Mucosa of stomach (tissue), 1 donor: ENCODE results near the gene BIRC7.
A peak's percentile ranks its signal among the peaks of the same experiment; 100 is the strongest.

Source experiments
- H3K27me3 ChIP-seq: one replicate; pipeline ENCODE4 v1.7.0; 2013; ENCODE audit warnings: mild to moderate bottlenecking, low read length; ENCODE audit not compliant: control insufficient read depth, insufficient read depth
- H3K36me3 ChIP-seq: one replicate; pipeline ENCODE4 v1.7.0; 2013; ENCODE audit warnings: low read length; ENCODE audit not compliant: control insufficient read depth, insufficient read depth
- H3K4me1 ChIP-seq: one replicate; pipeline ENCODE4 v1.7.0; 2013; ENCODE audit warnings: mild to moderate bottlenecking, low read length; ENCODE audit not compliant: control insufficient read depth, insufficient read depth
- H3K4me3 ChIP-seq: one replicate; pipeline ENCODE4 v1.7.0; 2013; ENCODE audit warnings: low read length
- H3K9ac ChIP-seq: one replicate; pipeline ENCODE4 v1.7.0; 2013; ENCODE audit warnings: mild to moderate bottlenecking, low read length, moderate library complexity
- H3K9me3 ChIP-seq: one replicate; pipeline ENCODE4 v1.7.0; 2013; ENCODE audit warnings: mild to moderate bottlenecking, low read length, moderate library complexity; ENCODE audit not compliant: control insufficient read depth
- donor health status: Pancreatic carcinoma.

Gene BIRC7

DNA sequence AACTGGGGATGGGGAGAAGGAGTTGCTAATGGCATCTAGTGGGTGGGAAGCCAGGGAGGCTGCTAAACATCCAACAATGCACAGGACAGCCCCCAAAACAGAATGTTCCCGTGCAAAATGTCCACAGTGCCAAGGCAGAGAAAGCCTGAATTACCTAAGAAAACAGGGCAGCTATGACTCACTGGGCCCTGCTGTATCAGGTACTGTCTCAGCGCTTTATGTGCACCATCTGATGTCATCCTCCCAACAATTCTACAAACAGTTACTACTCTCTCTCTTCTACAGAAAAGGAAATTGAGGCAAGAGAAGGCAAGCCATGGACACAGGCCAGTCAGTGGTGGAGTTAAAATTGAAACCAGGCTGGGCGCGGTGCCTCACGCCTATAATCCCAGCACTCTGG, 22.9 kb upstream of the BIRC7 start:
- no peak overlapping the region for H3K9ac ChIP-seq
- no peak overlapping the region for H3K4me3 ChIP-seq
- no peaks in the 10 kb centered on the region for H3K9me3 ChIP-seq
- H3K27me3 ChIP-seq, result no peaks in the 10 kb centered on the region
- peaks cover 18% of the 10 kb centered on the region for H3K4me1 ChIP-seq
- H3K36me3 ChIP-seq, result no peaks in the 10 kb centered on the region

DNA sequence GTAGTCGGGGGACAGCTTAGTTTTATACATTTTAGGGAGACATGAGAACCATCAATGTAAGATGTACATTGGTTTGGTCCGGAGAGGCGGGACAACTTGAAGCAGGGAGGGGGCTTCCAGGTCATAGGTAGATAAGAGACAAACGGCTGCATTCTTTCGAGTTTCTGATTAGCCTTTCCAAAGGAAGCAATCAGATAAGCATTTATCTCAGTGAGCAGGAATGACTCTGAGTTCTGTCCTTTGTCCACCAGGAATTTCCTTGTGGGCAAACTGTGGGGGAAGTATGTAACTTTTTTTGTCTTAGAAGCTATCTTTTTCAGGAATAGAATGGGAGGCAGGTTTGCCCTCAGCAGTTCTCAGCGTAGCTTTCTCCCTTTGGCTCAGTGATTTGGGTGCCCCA, 21.2 kb upstream of the BIRC7 start:
- H3K9ac ChIP-seq, result peak overlapping the region; percentile 84
- peaks cover 18% of the 10 kb centered on the region for H3K4me1 ChIP-seq
- H3K27me3 ChIP-seq, result peaks cover 2% of the 10 kb centered on the region
- no peaks in the 10 kb centered on the region for H3K36me3 ChIP-seq
- peak overlapping the region; percentile 66 for H3K4me3 ChIP-seq
- no peaks in the 10 kb centered on the region for H3K9me3 ChIP-seq

DNA sequence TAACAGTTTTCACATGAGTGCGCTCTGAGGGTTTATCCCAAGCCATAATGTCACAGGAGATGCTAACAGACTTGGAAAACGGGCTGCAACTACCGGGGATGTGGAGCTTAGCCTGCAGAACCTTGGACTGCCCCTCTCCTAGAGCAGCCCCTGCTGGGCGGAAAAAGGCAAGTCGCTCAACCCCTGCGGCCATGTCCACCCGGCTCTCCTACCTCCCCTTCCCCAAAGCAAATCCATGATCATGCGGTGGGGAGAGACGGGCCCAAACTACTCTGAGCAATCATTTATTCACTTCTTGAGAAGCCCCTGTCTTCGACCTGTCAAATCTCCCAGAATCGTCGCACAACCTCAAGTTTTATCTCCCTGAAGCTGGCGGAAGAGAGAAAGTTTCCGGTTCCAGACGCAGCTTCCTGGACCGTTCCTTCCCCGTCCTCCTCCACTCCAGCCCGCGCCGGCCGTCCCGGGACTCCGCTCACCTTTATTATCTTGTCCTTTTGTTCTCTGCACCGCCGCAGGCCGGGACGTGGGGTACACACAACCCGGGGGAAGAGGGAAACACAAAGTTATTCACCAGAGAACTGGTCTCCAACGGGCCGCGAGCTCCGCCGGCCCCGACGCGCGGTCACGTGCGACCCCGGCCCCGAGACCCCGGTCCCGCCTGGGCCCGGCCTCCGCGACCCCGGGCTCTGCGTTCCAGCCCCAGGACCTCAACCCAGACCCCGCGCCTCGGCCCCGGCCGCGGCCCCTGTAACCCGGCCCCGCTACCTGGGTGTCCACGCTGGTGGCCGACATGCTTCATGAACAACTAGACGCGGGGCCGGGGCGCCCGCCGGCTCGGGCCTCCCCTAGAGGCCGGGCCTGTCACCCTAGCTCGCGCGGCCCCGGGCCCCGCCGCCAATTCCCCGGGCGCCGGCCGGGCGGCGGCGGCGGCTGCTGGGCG, 20.3 kb upstream of the BIRC7 start:
- Histone ChIP-seq H3K4me3 (peak overlapping the region; percentile 66), H3K9me3 (no peaks in the 10 kb centered on the region), H3K9ac (peak overlapping the region; percentile 84), H3K4me1 (peaks cover 18% of the 10 kb centered on the region), H3K27me3 (peaks cover 7% of the 10 kb centered on the region), H3K36me3 (no peaks in the 10 kb centered on the region)

DNA sequence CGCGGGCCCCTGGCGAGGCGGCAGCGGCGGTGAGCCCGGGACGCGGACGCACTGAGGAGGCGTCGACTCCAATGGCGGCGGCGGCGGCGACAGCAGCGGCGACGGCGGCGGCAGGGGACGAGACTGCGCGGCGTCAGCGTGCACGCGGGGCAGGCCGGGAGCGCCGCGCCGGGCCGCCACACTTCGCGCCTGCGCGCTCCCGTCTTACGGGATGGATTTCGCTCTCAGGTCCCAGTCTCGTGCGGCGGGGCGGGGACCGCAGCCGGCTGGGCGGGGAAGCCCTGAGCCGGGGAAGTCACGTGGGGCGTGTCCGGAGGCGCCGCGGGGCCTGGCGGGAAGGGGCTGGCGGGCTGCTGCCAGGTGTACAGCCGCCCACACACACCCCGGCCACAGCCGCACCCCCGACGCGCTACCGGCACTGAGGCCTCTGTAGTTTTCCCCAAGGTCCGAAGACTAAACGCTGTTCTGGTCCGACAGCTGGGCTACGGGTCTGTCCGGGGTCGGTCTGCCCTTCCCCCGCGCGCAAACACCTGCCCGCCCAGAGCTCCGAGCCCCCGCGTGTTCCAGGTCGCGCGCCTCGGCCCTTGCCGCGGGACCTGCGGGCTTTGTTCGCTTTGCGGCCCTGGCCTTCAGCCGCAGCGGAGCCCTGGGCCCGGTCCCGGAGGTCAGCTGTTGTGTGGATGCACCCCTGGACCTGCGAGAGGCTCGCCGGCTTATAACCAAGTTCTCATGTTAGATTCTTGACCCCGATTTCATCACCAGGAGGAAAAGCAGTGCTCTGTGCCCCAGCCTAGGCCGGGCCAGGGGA, 19.5 kb upstream of the BIRC7 start, which contains the start of gene YTHDF1:
Gene YTHDF1, minus strand, starts transcription at position 91 of the 808 bp plus-strand sequence. CDS start 239 bp downstream, outside the sequence.
- peaks cover 10% of the 10 kb centered on the region for H3K27me3 ChIP-seq
- H3K36me3 ChIP-seq, result no peaks in the 10 kb centered on the region
- H3K4me3 ChIP-seq, result peak within 1 kb of the TSS; percentile 66
- H3K9ac ChIP-seq, result peak within 1 kb of the TSS; percentile 84
- H3K9me3 ChIP-seq, result no peaks in the 10 kb centered on the region
- H3K4me1 ChIP-seq, result peaks cover 18% of the 10 kb centered on the region

DNA sequence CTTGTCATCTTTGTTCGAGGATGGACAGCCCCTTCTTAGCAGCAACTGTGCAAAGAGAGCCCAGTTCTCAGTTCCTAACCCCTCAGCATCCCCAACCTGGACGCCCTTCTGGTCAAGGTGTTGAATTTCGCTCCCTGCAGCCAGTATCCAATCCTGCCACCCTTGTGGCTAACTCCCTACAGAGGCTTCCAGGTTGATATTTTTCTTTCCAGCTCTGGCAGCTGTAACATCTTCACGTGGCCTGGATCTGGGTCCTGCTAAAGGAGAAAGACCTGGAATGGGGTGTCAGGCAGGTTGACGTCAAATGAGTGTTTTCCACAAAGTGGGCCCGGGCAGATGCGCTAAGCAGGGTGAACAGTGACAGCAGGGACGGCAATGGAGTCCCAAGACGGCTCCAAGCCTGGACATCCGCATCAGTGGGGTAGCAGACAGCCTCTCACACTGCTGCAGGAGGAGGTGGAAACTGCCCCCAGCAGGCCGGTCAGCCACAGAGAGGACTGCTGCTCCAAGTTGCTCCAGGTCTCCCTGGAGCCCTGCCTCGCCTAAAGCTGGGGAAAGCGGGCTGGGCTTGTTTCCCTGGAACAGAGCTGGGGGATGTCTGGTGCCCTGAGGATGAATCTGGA, 18.7 kb upstream of the BIRC7 start:
- Histone ChIP-seq H3K4me3 (peak overlapping the region; percentile 22), H3K9ac (peak overlapping the region; percentile 78), H3K4me1 (peaks cover 18% of the 10 kb centered on the region), H3K9me3 (no peaks in the 10 kb centered on the region), H3K36me3 (no peaks in the 10 kb centered on the region), H3K27me3 (peaks cover 10% of the 10 kb centered on the region)

DNA sequence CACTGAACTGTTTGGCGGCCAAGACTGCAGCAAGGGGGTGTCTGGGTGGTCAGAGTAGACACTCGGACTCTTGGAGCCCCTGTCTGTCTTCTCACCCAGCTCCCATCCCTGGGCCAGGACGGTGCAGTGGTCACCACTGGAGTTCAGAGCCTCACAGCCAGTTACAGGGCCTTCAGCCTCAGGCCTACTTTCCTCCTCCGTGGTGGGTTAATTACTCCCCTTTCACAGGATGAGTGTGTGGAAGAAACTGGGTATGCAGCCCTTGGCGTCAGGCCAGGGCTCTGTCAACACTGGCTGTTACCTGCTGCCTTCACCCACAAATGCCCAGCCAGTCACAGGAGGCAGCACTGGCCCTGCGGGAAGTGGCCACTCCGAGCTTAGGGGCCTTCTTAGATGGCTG, 18.0 kb upstream of the BIRC7 start:
- Histone ChIP-seq H3K9me3 (no peaks in the 10 kb centered on the region), H3K4me3 (no peak overlapping the region), H3K9ac (no peak overlapping the region), H3K36me3 (no peaks in the 10 kb centered on the region), H3K27me3 (peaks cover 12% of the 10 kb centered on the region), H3K4me1 (peaks cover 18% of the 10 kb centered on the region)

DNA sequence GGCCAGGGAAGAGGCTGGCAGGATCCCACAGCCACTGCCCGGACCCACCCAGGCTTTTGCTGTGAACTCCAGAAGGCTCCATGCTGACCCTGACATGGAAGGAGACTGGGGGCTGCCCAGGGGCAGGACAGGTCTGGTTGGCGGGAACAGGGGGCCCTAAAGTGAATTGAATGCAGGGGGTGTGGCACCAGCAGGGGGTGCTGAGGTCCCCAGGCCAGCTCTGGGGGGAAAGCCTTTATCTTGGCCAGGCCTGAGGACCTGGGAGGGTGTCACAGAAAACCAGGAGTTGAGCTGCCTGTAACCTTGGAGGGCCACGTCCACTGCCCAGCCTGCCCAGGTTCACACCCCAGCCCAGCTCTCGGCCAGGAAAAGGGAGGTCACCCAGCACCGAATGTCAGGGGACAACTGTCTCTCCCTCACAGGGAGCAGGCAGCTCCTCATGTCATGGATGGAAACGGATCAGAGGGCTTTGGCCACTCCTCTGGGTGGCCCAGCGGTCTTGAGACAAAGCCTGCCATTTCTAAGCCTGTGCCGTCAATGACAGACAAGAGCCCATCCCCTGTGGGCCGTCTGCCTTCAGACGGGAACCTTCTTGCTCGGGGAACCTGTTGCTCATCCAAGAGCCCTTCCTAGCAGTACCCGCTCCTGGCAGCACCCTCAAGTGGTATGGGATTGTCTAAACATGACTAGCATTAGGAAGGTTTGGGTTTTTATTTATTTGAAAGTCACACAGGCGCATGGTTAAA, 16.8 kb upstream of the BIRC7 start:
- Histone ChIP-seq H3K4me3 (no peak overlapping the region), H3K9ac (no peak overlapping the region), H3K36me3 (no peaks in the 10 kb centered on the region), H3K4me1 (peaks cover 18% of the 10 kb centered on the region), H3K27me3 (peaks cover 17% of the 10 kb centered on the region), H3K9me3 (no peaks in the 10 kb centered on the region)

DNA sequence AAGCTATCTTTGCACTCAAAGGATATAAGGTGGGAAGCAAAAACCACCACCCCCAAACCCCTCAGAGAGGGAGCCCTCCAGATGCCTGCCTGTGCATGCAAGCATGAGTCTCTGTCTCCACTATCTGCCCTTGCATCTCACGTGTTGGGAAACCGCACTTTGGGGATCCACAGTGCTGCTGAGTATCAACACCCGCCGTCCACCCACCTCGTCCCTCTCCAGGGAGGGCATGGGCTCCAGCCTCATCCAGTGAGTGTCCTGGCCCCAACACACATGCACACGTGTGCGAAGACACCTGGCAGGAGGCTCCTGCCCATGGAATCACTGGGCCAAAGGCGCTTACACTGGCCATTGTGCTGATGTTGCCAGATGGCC, 16.3 kb upstream of the BIRC7 start:
- no peak overlapping the region for H3K9ac ChIP-seq
- peaks cover 17% of the 10 kb centered on the region for H3K27me3 ChIP-seq
- no peaks in the 10 kb centered on the region for H3K9me3 ChIP-seq

DNA sequence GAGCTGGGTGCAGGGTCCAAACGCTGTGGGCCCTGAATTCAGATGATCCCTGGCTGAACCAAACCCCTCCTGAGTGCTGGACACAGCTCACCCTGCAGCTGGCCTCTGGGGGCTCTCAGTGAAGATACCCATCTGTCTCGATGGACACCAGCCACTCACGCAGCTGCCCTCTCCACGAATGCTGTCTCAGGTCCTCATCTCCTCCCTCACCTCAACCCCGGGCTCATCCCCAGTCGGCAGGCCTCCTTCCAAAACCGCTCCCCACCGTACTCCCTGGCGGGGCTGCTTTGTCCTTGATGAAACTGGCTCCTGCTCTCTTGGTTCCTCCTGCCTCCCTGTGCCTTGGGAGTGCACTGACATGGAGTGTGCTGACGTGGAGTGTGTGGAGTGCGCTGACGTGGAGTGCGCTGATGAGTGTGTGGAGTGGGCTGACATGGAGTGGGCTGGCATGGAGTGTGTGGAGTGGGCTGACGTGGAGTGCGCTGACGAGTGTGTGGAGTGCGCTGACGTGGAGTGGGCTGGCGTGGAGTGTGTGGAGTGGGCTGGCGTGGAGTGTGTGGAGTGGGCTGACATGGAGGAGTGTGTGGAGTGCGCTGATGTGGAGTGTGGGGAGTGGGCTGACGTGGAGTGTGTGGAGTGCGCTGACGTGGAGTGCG, 15.7 kb upstream of the BIRC7 start:
- Histone ChIP-seq H3K9ac (no peak overlapping the region), H3K9me3 (no peaks in the 10 kb centered on the region), H3K36me3 (no peaks in the 10 kb centered on the region), H3K4me3 (no peak overlapping the region), H3K27me3 (peaks cover 17% of the 10 kb centered on the region), H3K4me1 (peaks cover 7% of the 10 kb centered on the region)

More for the DNA sequence above, 16.3 kb upstream of the BIRC7 start:
- Histone ChIP-seq H3K4me3 (no peak overlapping the region), H3K36me3 (no peaks in the 10 kb centered on the region), H3K4me1 (peaks cover 13% of the 10 kb centered on the region)

DNA sequence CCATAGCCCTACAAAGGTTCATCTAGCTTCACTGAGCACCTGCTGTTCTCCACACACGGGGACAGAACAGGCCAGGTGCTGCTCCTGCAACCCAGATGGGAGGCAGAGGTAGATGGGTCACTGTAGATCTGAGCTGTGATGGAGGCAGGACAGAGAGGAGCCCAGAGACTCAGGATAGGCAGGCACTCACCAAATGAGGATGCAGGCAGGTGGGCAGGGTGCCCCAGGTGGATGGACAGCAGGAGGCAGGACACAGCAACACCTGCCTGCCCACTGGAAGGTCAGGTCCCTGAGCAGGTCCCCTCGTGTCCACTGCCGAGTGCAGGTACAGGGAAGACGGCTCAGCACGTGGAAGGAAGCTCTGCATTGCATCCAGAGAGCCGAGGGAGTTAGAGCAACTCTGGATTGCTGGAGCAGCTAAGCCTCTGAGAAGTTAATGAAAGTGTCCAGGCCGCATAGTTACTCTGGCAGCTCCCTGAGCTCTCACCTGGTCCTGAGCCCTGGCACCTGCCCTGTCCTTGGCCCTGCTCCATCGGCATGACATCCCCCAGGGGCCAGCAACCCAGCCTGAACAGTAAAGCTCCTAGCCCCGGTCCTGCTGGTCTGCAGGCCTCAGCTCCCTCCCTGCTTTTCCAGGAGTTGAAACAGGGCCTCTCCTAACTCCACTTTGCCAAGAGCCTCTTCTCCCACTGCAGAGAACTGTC, 14.9 kb upstream of the BIRC7 start:
- Histone ChIP-seq H3K4me3 (no peak overlapping the region), H3K27me3 (peaks cover 17% of the 10 kb centered on the region), H3K9me3 (no peaks in the 10 kb centered on the region), H3K9ac (no peak overlapping the region), H3K36me3 (no peaks in the 10 kb centered on the region), H3K4me1 (peaks cover 5% of the 10 kb centered on the region)
